ENCODE measurements around the gene SCGB3A1.

The SCGB3A1 gene

GRCh38 chr5:180613814-180614188, 22.5 kb upstream of the SCGB3A1 start:
- Histone ChIP-seq H4K20me1 (ENCODE audit: insufficient read depth, low read length) (no peaks in the 10 kb centered on the region), H3K9ac (ENCODE audit: low read length) (no peak overlapping the region), H2AFZ (ENCODE audit: low read depth, low read length) (no peak overlapping the region), H3K4me1 (ENCODE audit: low read length) (no peaks in the 10 kb centered on the region), H3K27ac (ENCODE audit: low read length) (no peak overlapping the region), H3K79me2 (ENCODE audit: low read length) (no peaks in the 10 kb centered on the region), H3K9me3 (ENCODE audit: insufficient read depth, low read length) (no peaks in the 10 kb centered on the region), H3K36me3 (replicated peaks; ENCODE audit: low read depth, low read length) (no peaks in the 10 kb centered on the region), H3K4me2 (ENCODE audit: low read length) (no peak overlapping the region), H3K27me3 (ENCODE audit: low read depth, low read length) (no peaks in the 10 kb centered on the region), H3K4me3 (ENCODE audit: low read length) (no peak overlapping the region)
- no peak for TF ChIP-seq EZH2phosphoT487 (IDR thresholded peaks at IDR 0.05; ENCODE audit: low read depth)
- TF ChIP-seq CTCF (IDR thresholded peaks at IDR 0.05; ENCODE audit: low read depth, low read length) = no peak

- Histone ChIP-seq H3K36me3 (replicated peaks; ENCODE audit: low read depth, low read length) (no peaks in the 10 kb centered on the region), H3K9me3 (ENCODE audit: insufficient read depth, low read length) (no peaks in the 10 kb centered on the region), H3K27ac (ENCODE audit: low read length) (no peak overlapping the region), H3K4me3 (ENCODE audit: low read length) (no peak overlapping the region), H3K27me3 (ENCODE audit: low read depth, low read length) (no peaks in the 10 kb centered on the region), H3K4me2 (ENCODE audit: low read length) (no peak overlapping the region), H2AFZ (ENCODE audit: low read depth, low read length) (no peak overlapping the region), H3K4me1 (ENCODE audit: low read length) (no peaks in the 10 kb centered on the region), H3K79me2 (ENCODE audit: low read length) (no peaks in the 10 kb centered on the region), H3K9ac (ENCODE audit: low read length) (no peak overlapping the region), H4K20me1 (ENCODE audit: insufficient read depth, low read length) (no peaks in the 10 kb centered on the region)
- no peak for TF ChIP-seq CTCF (IDR thresholded peaks at IDR 0.05; ENCODE audit: low read depth, low read length)
- TF ChIP-seq EZH2phosphoT487 (IDR thresholded peaks at IDR 0.05; ENCODE audit: low read depth) = no peak
Observed at GRCh38 chr5:180613188-180613813, 22.0 kb upstream of the SCGB3A1 start.

GRCh38 chr5:180612683-180613082, 21.4 kb upstream of the SCGB3A1 start:
- Histone ChIP-seq H3K79me2 (ENCODE audit: low read length) (no peaks in the 10 kb centered on the region), H3K27ac (ENCODE audit: low read length) (no peak overlapping the region), H3K9me3 (ENCODE audit: insufficient read depth, low read length) (no peaks in the 10 kb centered on the region), H3K4me1 (ENCODE audit: low read length) (no peaks in the 10 kb centered on the region), H3K9ac (ENCODE audit: low read length) (no peak overlapping the region), H2AFZ (ENCODE audit: low read depth, low read length) (no peak overlapping the region), H4K20me1 (ENCODE audit: insufficient read depth, low read length) (no peaks in the 10 kb centered on the region), H3K4me2 (ENCODE audit: low read length) (no peak overlapping the region), H3K36me3 (replicated peaks; ENCODE audit: low read depth, low read length) (no peaks in the 10 kb centered on the region), H3K27me3 (ENCODE audit: low read depth, low read length) (no peaks in the 10 kb centered on the region), H3K4me3 (ENCODE audit: low read length) (no peak overlapping the region)
- no peak for TF ChIP-seq EZH2phosphoT487 (IDR thresholded peaks at IDR 0.05; ENCODE audit: low read depth)
- TF ChIP-seq CTCF (IDR thresholded peaks at IDR 0.05; ENCODE audit: low read depth, low read length) = no peak

- TF ChIP-seq CTCF (IDR thresholded peaks at IDR 0.05; ENCODE audit: low read depth, low read length) (no peak), EZH2phosphoT487 (IDR thresholded peaks at IDR 0.05; ENCODE audit: low read depth) (no peak)
- Histone ChIP-seq H3K27ac (ENCODE audit: low read length) (no peak overlapping the region), H3K36me3 (replicated peaks; ENCODE audit: low read depth, low read length) (no peaks in the 10 kb centered on the region), H2AFZ (ENCODE audit: low read depth, low read length) (no peak overlapping the region), H3K27me3 (ENCODE audit: low read depth, low read length) (no peaks in the 10 kb centered on the region), H3K9me3 (ENCODE audit: insufficient read depth, low read length) (no peaks in the 10 kb centered on the region), H3K9ac (ENCODE audit: low read length) (no peak overlapping the region), H3K4me3 (ENCODE audit: low read length) (no peak overlapping the region), H3K4me1 (ENCODE audit: low read length) (no peaks in the 10 kb centered on the region), H3K4me2 (ENCODE audit: low read length) (no peak overlapping the region), H4K20me1 (ENCODE audit: insufficient read depth, low read length) (no peaks in the 10 kb centered on the region), H3K79me2 (ENCODE audit: low read length) (no peaks in the 10 kb centered on the region)
Observed at GRCh38 chr5:180611140-180611850, 20.0 kb upstream of the SCGB3A1 start.

Measured in OCI-LY3 (cell line).